Left kidney (tissue), 2 donors: ENCODE data around the gene NCKAP5L. TPM values are rescaled to one million over a fixed set of nuclear protein-coding genes. Genes with fewer than 3 reads are reported as not detected.
"Not testable (repeated sequence)": the region's sequence is repeated elsewhere in the genome, so short reads cannot be mapped to it uniquely, and the experiment has no call there.

Experiments used
- DNase-seq: peaks from one replicate; pipeline ENCODE4 v3.0.0-alpha.2; 2013
- polyA plus RNA-seq: library from polyadenylated mRNA; unstranded; fragments of 120-200 nt; gene quantifications from one replicate; pipeline ENCODE4 v1.2.1, GENCODE V29; 2013; ENCODE audit not compliant: insufficient read length

The NCKAP5L gene
- polyA plus RNA-seq, 1 donor, result 18.3 TPM

DNA sequence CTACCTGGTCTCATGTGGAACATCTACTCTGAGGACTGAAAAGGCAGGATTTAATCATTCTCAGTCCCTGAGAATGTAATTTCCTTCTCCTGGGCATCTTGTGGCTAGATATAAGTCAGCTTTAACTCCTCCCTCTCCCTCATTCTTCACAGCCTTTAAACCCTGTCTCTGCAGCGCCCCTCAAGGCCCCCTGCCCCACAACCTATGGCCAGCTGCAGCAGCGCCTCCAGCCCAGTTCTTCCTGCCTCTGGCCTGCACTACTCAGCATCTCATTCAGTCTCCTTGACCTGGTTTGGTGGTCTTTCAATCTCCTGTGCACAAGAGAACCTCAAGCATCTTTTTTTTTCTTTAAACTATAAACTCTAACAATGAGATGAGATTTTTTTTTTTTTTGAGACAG, 29.3 kb downstream of the NCKAP5L start:
- DNase-seq, result no peak

DNA sequence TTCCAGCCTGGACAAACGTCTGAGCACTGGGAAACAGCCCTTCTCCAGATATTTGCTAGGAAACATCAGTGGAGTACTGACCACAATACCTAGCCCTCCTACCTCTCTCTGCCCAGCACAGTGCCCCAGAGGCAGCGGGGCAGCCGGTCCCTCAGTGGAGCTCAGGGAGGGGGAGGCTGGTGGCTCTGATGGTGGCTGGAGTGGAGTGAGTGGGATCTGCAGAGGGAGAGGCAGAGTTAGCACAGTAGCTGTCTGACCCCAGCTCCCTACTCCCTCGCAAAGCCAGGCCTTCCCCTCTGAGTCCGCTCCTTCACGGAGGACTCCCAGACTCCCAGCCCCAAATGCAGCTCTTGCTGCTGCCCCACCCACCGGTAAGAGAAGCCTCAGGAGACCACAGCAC, 30.0 kb downstream of the NCKAP5L start:
- DNase-seq, result no peak

GRCh38 chr12:49797449-49797776, 30.8 kb downstream of the NCKAP5L start:
- no peak for DNase-seq

DNA sequence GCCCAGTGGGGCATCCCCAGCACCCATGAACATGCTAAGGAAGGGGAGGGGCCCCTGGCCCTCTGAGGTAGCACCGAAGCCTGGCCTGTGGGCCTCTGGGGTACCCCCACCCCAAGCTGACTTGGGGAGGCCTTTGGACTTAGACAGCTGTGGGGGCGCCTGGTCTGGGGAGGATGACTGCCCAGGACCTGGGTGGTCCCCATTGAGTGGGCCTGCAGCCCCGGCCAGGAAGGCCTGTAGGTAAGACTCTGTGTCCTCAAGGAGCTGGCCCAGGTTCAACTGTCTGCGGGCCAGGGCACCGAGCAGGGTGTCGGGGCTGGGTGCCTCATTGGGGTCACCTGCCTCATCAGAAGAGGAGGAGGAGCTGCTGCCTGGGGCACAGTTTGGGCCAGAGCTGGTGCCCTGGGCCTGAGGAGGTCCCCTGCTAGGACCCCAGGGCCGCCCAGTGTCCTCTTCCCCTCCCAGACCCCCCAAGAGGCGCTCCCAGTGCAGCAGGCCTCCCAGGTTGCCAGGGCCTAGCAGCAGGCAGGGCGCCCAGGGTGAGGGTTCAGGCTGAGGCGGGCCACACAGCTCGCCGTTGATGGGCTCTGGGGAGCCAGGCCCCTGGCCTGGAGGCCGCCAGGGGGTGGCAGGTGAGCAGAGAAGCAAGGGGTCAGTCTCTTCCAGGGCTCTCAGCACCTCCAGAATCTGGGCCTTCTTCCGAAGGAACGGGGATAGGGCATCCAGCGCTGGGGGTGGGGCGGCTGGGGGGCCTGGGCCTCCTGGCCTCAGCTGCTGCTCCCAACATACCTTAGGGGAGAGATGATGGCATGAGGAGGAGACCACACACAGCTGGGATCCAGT, 31.4 kb downstream of the NCKAP5L start:
- no peak for DNase-seq

DNA sequence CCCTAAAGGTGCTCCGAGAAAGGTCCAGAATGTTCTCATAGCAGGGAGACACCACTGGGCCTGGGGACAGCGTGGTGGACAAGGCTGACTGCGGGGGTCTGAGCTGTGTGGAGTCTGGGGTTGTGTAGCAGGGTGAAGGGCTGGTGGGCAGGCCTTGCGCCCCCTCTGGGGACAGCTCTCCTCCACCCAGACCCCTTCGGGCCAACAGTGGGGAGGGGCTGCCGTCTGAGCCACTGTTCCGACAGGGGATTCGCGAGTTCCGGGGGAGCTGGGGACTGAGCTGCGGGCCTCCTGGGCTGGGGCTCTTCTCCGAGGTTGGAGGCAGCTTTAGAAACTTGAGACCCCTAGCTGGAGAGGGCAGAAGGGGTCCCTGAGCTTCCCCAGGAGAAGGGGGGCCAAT, 32.1 kb downstream of the NCKAP5L start:
- DNase-seq, result no peak

- DNase-seq, result no peak
Observed at GRCh38 chr12:49795654-49796105, 32.5 kb downstream of the NCKAP5L start.

DNA sequence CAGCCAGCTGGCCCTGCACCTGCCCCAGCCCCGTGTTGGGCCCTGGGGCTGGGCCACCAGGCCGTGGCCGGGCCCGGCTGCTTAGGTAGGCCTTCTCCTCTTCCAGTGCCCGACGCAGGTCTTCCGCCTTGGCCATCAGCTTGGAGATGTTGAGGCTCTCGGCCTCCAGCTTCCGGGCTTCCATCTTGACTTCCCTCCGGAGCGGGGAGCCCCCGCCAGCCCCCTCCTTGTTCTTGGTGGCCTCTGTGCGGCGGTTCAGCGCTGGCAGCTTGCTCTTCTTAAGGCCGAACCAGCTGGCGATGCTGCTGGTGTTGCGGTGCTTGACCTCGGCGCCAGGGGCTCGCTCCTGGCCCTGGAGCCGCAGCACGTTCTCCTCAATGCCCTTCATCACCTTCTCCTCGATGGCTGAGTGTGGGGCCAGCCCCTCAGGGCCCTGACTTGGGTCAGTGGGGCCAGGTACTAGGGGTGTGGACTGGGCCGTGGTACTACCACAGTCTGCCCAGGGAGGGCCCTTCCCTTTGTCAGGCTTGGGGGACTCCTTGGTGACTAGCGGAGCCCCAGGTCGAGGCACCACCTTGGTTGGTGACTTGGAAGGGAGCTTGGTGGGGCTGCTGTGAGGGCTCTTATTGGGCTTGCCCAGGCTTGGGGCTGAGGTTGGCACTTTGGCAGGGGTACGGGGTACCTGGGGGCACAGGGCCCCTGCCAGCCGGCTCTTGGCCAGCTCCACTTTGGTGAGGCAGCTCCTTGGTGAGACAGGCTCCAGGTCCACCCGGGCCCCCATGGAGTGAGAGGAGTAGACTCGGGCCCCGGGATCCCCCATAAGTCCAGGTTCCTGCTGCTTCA, 33.2 kb downstream of the NCKAP5L start:
- no peak for DNase-seq

DNA sequence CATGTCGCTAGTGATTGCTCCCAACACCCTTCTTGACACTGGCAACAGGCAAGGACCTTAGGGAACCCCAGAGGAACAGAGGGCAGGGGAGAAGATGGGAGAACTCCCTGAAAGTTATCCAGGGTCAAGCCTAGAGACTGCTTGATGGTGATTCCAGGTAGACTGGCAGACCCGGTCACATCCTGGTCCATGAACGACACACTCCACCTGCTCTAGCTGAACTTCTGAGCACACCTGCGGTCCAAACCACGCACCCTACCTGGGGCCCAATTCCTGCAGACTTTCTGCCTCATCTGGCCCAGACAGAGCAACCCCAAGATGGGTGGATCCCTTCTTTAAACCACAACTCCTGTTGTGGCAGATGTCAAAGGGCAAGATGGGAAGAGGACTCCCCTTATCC, 34.2 kb downstream of the NCKAP5L start:
- no peak for DNase-seq

GRCh38 chr12:49793620-49794019, 34.6 kb downstream of the NCKAP5L start:
- DNase-seq, result no peak

DNA sequence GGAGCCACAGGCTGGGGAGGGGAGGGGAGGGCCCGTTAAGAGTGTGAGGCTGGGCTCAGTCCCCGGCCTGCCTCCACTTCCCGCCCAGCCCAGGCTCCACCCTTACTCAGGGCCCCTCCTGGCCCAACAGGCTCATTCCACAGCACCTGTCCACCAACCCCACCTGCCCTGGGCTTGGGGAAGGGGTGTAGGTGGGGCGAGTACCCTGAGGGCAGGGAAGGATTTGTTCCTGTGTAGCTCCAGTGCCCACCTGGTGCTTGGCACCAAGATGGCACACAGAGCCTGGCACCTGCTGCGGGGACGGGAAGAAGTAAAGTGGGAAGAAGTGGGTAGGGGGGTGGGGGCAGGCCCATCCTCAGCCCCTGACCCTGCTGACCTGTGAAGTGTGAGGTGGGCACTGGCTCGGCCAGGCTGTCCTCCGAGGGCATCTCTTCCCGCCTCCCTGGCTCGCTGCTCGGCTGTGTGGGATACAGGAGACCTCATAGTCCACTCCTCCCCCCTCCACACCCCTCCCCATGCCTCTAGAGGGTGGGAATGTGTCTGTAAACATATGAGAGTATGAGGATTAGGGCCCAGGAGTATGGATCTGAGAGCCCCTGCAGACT, 35.1 kb downstream of the NCKAP5L start:
- DNase-seq, result no peak

- no peak for DNase-seq
Observed at GRCh38 chr12:49792181-49792970, 35.8 kb downstream of the NCKAP5L start.

DNA sequence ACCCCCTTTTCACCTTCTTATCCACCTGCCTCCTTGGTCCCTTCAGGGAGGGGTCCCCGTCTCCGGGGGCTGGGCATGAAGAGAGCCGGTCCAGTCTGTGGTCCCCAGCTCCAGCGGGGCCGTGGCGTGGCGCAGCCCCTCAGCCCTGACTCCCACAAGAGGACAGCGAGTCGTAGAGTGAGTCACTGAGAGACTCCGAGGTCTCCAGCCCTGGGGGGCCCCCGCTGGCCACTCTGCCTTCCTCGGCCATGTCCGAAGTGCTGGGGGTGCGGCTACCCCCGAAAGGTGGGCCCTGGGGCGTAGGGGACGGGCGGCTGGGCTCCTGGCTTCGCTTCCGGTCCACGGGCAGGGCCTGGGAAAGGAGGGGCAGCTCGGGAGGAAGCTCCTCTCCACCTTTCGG, 36.5 kb downstream of the NCKAP5L start:
- no peak for DNase-seq

DNA sequence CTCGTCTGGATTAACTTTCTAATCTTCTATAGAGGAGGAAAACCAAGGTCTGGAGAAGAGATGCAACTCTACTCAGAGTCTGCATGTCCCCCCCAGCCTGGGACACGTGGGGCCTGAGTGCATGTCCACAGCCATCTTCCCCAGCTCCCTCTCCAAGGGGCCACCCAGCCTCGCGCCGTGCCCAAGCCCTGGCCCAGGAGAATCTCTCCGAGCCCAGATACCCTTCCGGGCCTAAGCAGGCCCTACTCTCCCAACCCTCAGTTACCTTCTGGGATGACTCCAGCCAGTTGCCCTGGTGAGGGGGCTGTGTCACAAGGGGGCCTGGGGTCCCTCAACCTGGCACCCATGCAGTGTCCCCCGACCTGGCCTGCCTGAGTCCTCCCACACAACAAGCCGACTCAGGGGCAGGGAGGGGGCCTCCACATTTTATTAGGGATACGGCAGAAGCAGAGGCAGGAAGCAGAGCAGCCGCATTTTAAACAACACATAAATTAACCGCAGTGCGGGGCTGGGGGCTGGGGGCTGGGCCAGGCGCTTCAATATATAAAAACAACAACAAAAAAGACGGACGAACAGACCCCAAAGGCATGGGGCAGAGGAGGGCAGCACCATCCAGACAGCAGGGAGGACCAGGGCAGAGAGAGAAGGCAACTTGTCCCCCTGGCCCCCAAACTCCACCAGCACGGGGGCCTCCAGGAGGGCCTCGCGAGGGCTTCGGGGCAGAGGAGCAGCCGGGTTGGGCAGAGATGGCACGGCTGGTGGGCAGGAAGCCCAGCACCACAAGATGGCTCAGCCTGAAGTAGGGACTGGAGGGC, 37.3 kb downstream of the NCKAP5L start:
- DNase-seq, result no peak

- DNase-seq, result peak; percentile 28
Observed at GRCh38 chr12:49789992-49790391, 38.2 kb downstream of the NCKAP5L start.

DNA sequence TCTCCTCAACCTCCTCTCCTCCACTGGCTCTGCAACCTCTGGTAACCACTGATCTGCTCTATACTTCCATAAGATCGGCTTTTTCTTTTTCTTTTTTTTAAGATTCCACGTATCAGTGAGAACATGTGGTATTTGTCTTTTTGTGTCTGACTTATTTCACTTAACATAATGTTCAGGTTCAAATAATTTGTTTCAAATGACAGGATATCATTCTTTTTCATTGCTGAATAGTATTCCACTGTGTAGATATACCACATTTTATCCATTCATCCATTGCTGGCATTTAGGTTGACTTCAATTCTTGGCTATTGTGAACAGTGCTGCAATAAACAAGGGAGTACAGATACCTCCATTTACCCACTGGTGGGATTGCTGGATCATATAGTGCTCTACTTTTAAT, 40.5 kb downstream of the NCKAP5L start:
- DNase-seq, result no peak

- no peak for DNase-seq
Observed at GRCh38 chr12:49784756-49785409, 43.3 kb downstream of the NCKAP5L start.

DNA sequence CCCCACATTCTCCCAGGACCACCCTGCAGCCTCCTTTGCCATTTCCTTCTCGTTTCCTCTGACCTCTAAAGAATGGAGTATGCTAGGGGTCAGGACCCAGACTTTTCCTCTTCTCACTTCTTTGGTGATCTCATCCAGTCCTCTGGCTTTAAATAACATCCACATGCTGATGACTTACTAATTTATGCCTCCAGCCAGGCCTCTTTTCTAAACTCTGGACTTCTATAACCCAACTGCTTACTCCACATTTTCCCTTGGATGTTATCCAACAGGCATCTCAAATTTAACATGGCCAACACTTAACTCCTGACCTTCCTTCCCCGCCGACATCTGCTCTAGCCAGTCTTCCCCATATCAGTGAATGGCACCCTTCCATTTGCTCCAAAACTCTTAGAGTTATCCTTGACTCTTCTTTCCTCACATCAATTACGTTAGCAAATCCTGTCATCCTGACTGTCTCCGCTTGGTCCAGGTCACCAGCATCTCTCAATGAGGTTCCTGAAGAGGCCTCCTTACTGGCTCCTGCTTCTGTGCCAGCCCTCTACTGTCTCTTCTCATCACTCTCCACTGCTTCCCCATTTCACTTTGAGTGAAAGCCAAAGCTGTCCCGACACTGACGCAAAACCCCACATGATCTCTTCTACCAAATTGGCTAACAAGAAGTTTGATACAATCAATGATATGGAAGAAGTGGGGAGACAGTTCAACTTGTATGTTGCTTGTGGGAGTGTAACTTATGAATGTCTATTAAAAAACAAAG, 44.1 kb downstream of the NCKAP5L start:
- DNase-seq, result peak; percentile 53

DNA sequence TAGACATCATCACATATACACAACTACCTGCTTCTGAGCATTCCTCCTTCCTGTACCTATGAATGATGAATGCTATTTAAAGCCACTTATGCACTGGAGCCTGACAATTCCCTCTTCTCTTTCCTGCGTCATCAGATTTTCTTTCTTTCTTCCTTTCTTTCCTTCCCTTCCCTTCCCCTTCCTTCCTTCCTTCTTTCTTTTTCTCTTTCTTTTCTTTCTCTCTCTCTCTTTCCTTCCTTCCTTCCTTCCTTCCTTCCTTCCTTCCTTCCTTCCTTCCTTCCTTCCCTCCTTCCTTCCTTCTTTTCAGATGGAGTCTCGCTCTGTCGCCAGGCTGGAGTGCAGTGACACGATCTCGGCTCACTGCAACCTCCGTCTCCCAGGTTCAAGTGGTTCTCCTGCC, 47.3 kb downstream of the NCKAP5L start:
- DNase-seq, result not testable (repeated sequence)

- DNase-seq, result no peak
Observed at GRCh38 chr12:49779581-49779980, 48.6 kb downstream of the NCKAP5L start.
